ENCODE data around the gene FGGY. TPM values are rescaled to one million over a fixed set of nuclear protein-coding genes. Genes with fewer than 3 reads are reported as not detected.
"Not testable (repeated sequence)": the region's sequence is repeated elsewhere in the genome, so short reads cannot be mapped to it uniquely, and the experiment has no call there.

Gene FGGY
- total RNA-seq, 1 donor from 2014 or later, result 52.2 TPM

GRCh38 chr1:59444520-59444919 lies 147.6 kb downstream of the FGGY start:
- H3K36me3 ChIP-seq (ENCODE audit: control insufficient read depth in 3 of 3, insufficient read depth in 3 of 3, low read length in 3 of 3), result no peaks in the 10 kb centered on the region
- no peaks in the 10 kb centered on the region for H3K27me3 ChIP-seq (ENCODE audit: control insufficient read depth in 3 of 3, insufficient read depth in 3 of 3, low read length in 3 of 3)
- no peak overlapping the region for H3K9ac ChIP-seq (ENCODE audit: low read depth in 1 of 3, low read length in 3 of 3)
- no peaks in the 10 kb centered on the region for H3K9me3 ChIP-seq (ENCODE audit: control insufficient read depth in 3 of 3, low read length in 3 of 3)
- no peak overlapping the region for H3K27ac ChIP-seq (ENCODE audit: low read depth, low read length)
- peaks cover 22 to 51% (median 35%) of the 10 kb centered on the region in 3 donors for H3K4me1 ChIP-seq (ENCODE audit: control insufficient read depth in 3 of 3, insufficient read depth in 3 of 3, low read length in 3 of 3)
- H3K4me3 ChIP-seq (ENCODE audit: low read length in 3 of 3), result no peak overlapping the region

DNA sequence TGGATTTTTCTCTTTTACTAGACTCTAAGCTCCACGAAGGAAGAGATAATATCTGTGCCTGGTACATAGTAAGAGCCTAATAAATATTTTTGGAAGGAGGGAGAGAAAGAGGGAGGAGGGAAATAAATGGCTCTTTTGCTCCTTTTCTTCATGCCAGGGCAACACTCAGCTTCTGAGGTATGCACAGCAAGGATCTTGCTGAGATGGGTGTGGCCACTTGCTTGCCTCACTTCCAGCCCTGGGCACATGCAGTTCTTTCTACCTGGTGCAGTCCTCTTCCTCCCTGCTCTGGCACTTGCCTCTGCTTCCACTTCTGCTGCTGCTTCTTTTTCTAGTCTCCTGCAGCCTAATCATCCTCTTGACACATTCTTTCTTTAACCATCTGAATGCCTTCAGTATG lies 148.1 kb downstream of the FGGY start:
- no peaks in the 10 kb centered on the region for H3K27me3 ChIP-seq (ENCODE audit: control insufficient read depth in 3 of 3, insufficient read depth in 3 of 3, low read length in 3 of 3)

DNA sequence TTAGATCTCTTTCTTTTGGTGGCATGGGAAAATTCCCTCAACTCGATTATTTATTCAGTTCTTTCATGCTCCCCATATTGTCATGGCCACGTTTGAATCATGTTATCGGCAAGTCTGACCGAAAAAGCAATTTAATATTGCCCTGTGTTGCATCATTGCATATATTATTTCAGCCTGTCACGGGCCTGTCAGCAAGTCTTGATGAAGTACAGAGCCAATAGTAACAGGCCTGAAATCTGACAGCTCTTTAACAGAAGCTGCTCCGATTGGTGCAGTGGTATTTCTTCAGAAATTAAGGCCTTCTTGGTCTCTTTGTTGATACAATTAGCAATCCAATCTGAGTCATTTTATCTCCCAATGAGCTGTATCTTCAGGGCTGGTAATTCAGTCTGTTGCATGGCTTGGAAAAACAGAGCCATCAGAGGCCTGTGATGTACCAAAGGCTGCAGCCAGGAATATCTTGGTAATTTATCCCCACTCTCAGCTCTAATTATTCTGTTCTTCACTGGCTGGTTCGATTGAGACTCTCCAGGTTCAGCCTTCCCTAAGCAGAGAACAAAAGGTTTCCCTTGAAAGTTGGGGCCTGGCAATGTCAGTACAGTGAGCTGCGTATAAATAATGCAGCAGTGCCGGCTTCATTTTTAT lies 149.5 kb downstream of the FGGY start:
- peak overlapping the region; percentile 73 for H3K27ac ChIP-seq (ENCODE audit: low read depth, low read length)
- peak overlapping the region in 1 of 3 donors; percentile 27 for H3K4me3 ChIP-seq (ENCODE audit: low read length in 3 of 3)
- H3K4me1 ChIP-seq (ENCODE audit: control insufficient read depth in 3 of 3, insufficient read depth in 3 of 3, low read length in 3 of 3), result peaks cover 22 to 47% (median 35%) of the 10 kb centered on the region in 3 donors

More for the DNA sequence above, 148.1 kb downstream of the FGGY start:
- Histone ChIP-seq H3K9ac (ENCODE audit: low read depth in 1 of 3, low read length in 3 of 3) (peak overlapping the region in 1 of 3 donors; percentile 13), H3K4me3 (ENCODE audit: low read length in 3 of 3) (no peak overlapping the region), H3K27ac (ENCODE audit: low read depth, low read length) (peak overlapping the region; percentile 73), H3K9me3 (ENCODE audit: control insufficient read depth in 3 of 3, low read length in 3 of 3) (no peaks in the 10 kb centered on the region), H3K4me1 (ENCODE audit: control insufficient read depth in 3 of 3, insufficient read depth in 3 of 3, low read length in 3 of 3) (peaks cover 22 to 51% (median 35%) of the 10 kb centered on the region in 3 donors), H3K36me3 (ENCODE audit: control insufficient read depth in 3 of 3, insufficient read depth in 3 of 3, low read length in 3 of 3) (no peaks in the 10 kb centered on the region)

DNA sequence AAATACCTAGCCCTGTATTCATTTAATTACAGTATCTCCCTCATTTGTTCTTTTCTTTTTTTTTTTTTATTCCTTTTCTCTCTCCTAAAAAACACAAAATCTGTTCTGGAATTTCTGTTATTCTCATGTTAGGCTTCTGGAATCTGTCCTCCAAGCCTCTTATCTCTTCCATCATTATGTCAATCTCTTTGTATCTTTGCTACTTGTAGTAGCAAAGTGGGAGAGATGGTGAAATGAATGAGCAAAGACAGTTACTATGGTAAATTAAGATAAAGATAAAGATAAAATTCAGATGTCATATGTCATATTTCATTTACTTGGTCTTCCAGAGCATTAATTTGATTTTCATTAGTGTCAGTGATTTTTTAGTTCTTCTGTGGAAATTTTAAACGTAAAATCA lies 155.1 kb downstream of the FGGY start:
- Histone ChIP-seq H3K4me3 (ENCODE audit: low read length in 3 of 3) (no peak overlapping the region), H3K9me3 (ENCODE audit: control insufficient read depth in 3 of 3, low read length in 3 of 3) (no peaks in the 10 kb centered on the region), H3K27ac (ENCODE audit: low read depth, low read length) (no peak overlapping the region), H3K27me3 (ENCODE audit: control insufficient read depth in 3 of 3, insufficient read depth in 3 of 3, low read length in 3 of 3) (no peaks in the 10 kb centered on the region), H3K36me3 (ENCODE audit: control insufficient read depth in 3 of 3, insufficient read depth in 3 of 3, low read length in 3 of 3) (no peaks in the 10 kb centered on the region), H3K9ac (ENCODE audit: low read depth in 1 of 3, low read length in 3 of 3) (no peak overlapping the region), H3K4me1 (ENCODE audit: control insufficient read depth in 3 of 3, insufficient read depth in 3 of 3, low read length in 3 of 3) (peaks cover under 1 to 18% (median 5%) of the 10 kb centered on the region in 3 donors)

More for the DNA sequence above, 149.5 kb downstream of the FGGY start:
- H3K9ac ChIP-seq (ENCODE audit: low read depth in 1 of 3, low read length in 3 of 3), result peak overlapping the region; percentile 1 to 61 (median 23)
- H3K27me3 ChIP-seq (ENCODE audit: control insufficient read depth in 3 of 3, insufficient read depth in 3 of 3, low read length in 3 of 3), result no peaks in the 10 kb centered on the region
- no peaks in the 10 kb centered on the region for H3K9me3 ChIP-seq (ENCODE audit: control insufficient read depth in 3 of 3, low read length in 3 of 3)
- no peaks in the 10 kb centered on the region for H3K36me3 ChIP-seq (ENCODE audit: control insufficient read depth in 3 of 3, insufficient read depth in 3 of 3, low read length in 3 of 3)

GRCh38 chr1:59452559-59452958 lies 155.7 kb downstream of the FGGY start:
- H3K36me3 ChIP-seq (ENCODE audit: control insufficient read depth in 3 of 3, insufficient read depth in 3 of 3, low read length in 3 of 3), result no peaks in the 10 kb centered on the region
- no peak overlapping the region for H3K9ac ChIP-seq (ENCODE audit: low read depth in 1 of 3, low read length in 3 of 3)
- peaks cover 0 to 16% (median under 1%) of the 10 kb centered on the region in 3 donors for H3K4me1 ChIP-seq (ENCODE audit: control insufficient read depth in 3 of 3, insufficient read depth in 3 of 3, low read length in 3 of 3)
- no peak overlapping the region for H3K4me3 ChIP-seq (ENCODE audit: low read length in 3 of 3)
- H3K9me3 ChIP-seq (ENCODE audit: control insufficient read depth in 3 of 3, low read length in 3 of 3), result no peaks in the 10 kb centered on the region
- H3K27ac ChIP-seq (ENCODE audit: low read depth, low read length), result no peak overlapping the region
- H3K27me3 ChIP-seq (ENCODE audit: control insufficient read depth in 3 of 3, insufficient read depth in 3 of 3, low read length in 3 of 3), result no peaks in the 10 kb centered on the region

GRCh38 chr1:59453297-59453968 lies 156.5 kb downstream of the FGGY start:
- no peaks in the 10 kb centered on the region for H3K36me3 ChIP-seq (ENCODE audit: control insufficient read depth in 3 of 3, insufficient read depth in 3 of 3, low read length in 3 of 3)
- H3K27me3 ChIP-seq (ENCODE audit: control insufficient read depth in 3 of 3, insufficient read depth in 3 of 3, low read length in 3 of 3), result no peaks in the 10 kb centered on the region
- H3K9ac ChIP-seq (ENCODE audit: low read depth in 1 of 3, low read length in 3 of 3), result no peak overlapping the region
- H3K27ac ChIP-seq (ENCODE audit: low read depth, low read length), result no peak overlapping the region
- H3K9me3 ChIP-seq (ENCODE audit: control insufficient read depth in 3 of 3, low read length in 3 of 3), result no peaks in the 10 kb centered on the region
- no peak overlapping the region for H3K4me3 ChIP-seq (ENCODE audit: low read length in 3 of 3)
- peaks cover 0 to 9% (median 0%) of the 10 kb centered on the region in 3 donors for H3K4me1 ChIP-seq (ENCODE audit: control insufficient read depth in 3 of 3, insufficient read depth in 3 of 3, low read length in 3 of 3)

- Histone ChIP-seq H3K36me3 (ENCODE audit: control insufficient read depth in 3 of 3, insufficient read depth in 3 of 3, low read length in 3 of 3) (no peaks in the 10 kb centered on the region), H3K4me1 (ENCODE audit: control insufficient read depth in 3 of 3, insufficient read depth in 3 of 3, low read length in 3 of 3) (peaks cover 0 to 8% (median 0%) of the 10 kb centered on the region in 3 donors), H3K27me3 (ENCODE audit: control insufficient read depth in 3 of 3, insufficient read depth in 3 of 3, low read length in 3 of 3) (no peaks in the 10 kb centered on the region), H3K9me3 (ENCODE audit: control insufficient read depth in 3 of 3, low read length in 3 of 3) (no peaks in the 10 kb centered on the region), H3K4me3 (ENCODE audit: low read length in 3 of 3) (no peak overlapping the region), H3K27ac (ENCODE audit: low read depth, low read length) (no peak overlapping the region), H3K9ac (ENCODE audit: low read depth in 1 of 3, low read length in 3 of 3) (no peak overlapping the region)
Observed at GRCh38 chr1:59455206-59455605, 158.3 kb downstream of the FGGY start.

DNA sequence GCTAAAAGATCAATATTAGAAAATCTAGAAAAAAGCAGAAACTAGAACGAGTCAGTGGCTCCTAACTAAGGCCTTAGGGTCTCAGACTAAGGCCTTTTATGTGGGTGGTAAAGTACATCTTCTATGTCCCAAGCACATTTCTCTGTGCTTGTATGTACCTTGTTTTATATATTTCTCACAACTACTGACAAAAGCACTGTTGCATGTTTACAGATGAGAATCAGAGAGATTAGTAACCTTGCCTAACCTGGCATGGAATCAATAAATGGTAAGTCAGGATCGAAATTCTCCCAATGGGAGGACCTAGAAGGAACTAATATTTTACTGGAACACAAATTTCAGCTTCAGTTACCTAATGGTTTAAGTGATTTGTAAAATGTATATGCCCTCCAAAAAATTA lies 160.9 kb downstream of the FGGY start:
- Histone ChIP-seq H3K9ac (ENCODE audit: low read depth in 1 of 3, low read length in 3 of 3) (no peak overlapping the region), H3K27me3 (ENCODE audit: control insufficient read depth in 3 of 3, insufficient read depth in 3 of 3, low read length in 3 of 3) (no peaks in the 10 kb centered on the region), H3K4me1 (ENCODE audit: control insufficient read depth in 3 of 3, insufficient read depth in 3 of 3, low read length in 3 of 3) (peaks cover 0 to 8% (median 0%) of the 10 kb centered on the region in 3 donors), H3K36me3 (ENCODE audit: control insufficient read depth in 3 of 3, insufficient read depth in 3 of 3, low read length in 3 of 3) (no peaks in the 10 kb centered on the region), H3K9me3 (ENCODE audit: control insufficient read depth in 3 of 3, low read length in 3 of 3) (no peaks in the 10 kb centered on the region), H3K27ac (ENCODE audit: low read depth, low read length) (no peak overlapping the region), H3K4me3 (ENCODE audit: low read length in 3 of 3) (no peak overlapping the region)

DNA sequence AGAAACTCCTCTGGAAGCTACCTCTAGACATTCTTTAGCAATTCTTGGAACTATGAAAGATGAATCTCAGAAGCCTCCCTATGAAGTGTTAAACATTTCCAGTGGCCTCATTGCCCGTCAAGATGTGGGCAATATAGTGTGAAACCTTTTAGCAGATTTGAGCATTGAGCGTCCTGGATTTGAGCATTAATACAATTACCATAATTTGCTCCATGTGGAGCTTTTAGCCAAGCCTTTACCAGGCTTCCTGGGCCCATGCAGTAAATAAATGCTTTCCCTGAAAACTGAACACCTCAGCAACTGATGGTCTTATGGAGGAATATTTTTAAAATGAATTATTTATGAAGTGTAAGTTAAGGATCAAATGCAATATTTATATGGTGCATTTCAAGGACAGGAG lies 162.0 kb downstream of the FGGY start:
- Histone ChIP-seq H3K27ac (ENCODE audit: low read depth, low read length) (no peak overlapping the region), H3K9ac (ENCODE audit: low read depth in 1 of 3, low read length in 3 of 3) (no peak overlapping the region), H3K27me3 (ENCODE audit: control insufficient read depth in 3 of 3, insufficient read depth in 3 of 3, low read length in 3 of 3) (no peaks in the 10 kb centered on the region), H3K4me3 (ENCODE audit: low read length in 3 of 3) (no peak overlapping the region), H3K9me3 (ENCODE audit: control insufficient read depth in 3 of 3, low read length in 3 of 3) (no peaks in the 10 kb centered on the region), H3K4me1 (ENCODE audit: control insufficient read depth in 3 of 3, insufficient read depth in 3 of 3, low read length in 3 of 3) (peaks cover 0 to 3% (median 0%) of the 10 kb centered on the region in 3 donors), H3K36me3 (ENCODE audit: control insufficient read depth in 3 of 3, insufficient read depth in 3 of 3, low read length in 3 of 3) (no peaks in the 10 kb centered on the region)

GRCh38 chr1:59462942-59463341 lies 166.0 kb downstream of the FGGY start:
- H3K4me1 ChIP-seq (ENCODE audit: control insufficient read depth in 3 of 3, insufficient read depth in 3 of 3, low read length in 3 of 3); H3K27ac ChIP-seq (ENCODE audit: low read depth, low read length); H3K4me3 ChIP-seq (ENCODE audit: low read length in 3 of 3); H3K9ac ChIP-seq (ENCODE audit: low read depth in 1 of 3, low read length in 3 of 3); H3K9me3 ChIP-seq (ENCODE audit: control insufficient read depth in 3 of 3, low read length in 3 of 3); H3K36me3 ChIP-seq (ENCODE audit: control insufficient read depth in 3 of 3, insufficient read depth in 3 of 3, low read length in 3 of 3); H3K27me3 ChIP-seq (ENCODE audit: control insufficient read depth in 3 of 3, insufficient read depth in 3 of 3, low read length in 3 of 3): not testable (repeated sequence)
